Measurements from ENCODE around the gene MED27. TPM values are rescaled to one million over a fixed set of nuclear protein-coding genes. Genes with fewer than 3 reads are reported as not detected.

MED27 gene
- total RNA-seq, 1 donor from 2014 or later, result 31.3 TPM

- Mint-ChIP-seq H3K4me1 (peaks cover 21% of the 10 kb centered on the region), H3K4me3 (no peak overlapping the region), H3K9me3 (no peaks in the 10 kb centered on the region), H3K27ac (ENCODE audit: unreplicated experiment) (no peak overlapping the region), H3K36me3 (ENCODE audit: low read depth) (no peaks in the 10 kb centered on the region), H3K27me3 (ENCODE audit: low read depth) (no peaks in the 10 kb centered on the region)
- no peak for DNase-seq (ENCODE audit: low read depth, low spot score)
- TF ChIP-seq, protein P1, sequence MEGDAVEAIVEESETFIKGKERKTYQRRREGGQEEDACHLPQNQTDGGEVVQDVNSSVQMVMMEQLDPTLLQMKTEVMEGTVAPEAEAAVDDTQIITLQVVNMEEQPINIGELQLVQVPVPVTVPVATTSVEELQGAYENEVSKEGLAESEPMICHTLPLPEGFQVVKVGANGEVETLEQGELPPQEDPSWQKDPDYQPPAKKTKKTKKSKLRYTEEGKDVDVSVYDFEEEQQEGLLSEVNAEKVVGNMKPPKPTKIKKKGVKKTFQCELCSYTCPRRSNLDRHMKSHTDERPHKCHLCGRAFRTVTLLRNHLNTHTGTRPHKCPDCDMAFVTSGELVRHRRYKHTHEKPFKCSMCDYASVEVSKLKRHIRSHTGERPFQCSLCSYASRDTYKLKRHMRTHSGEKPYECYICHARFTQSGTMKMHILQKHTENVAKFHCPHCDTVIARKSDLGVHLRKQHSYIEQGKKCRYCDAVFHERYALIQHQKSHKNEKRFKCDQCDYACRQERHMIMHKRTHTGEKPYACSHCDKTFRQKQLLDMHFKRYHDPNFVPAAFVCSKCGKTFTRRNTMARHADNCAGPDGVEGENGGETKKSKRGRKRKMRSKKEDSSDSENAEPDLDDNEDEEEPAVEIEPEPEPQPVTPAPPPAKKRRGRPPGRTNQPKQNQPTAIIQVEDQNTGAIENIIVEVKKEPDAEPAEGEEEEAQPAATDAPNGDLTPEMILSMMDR (conservative IDR thresholded peaks at IDR 0.05), result no peak
Measured at GRCh38 chr9:131867611-131868192, 212.0 kb downstream of the MED27 start.

DNA sequence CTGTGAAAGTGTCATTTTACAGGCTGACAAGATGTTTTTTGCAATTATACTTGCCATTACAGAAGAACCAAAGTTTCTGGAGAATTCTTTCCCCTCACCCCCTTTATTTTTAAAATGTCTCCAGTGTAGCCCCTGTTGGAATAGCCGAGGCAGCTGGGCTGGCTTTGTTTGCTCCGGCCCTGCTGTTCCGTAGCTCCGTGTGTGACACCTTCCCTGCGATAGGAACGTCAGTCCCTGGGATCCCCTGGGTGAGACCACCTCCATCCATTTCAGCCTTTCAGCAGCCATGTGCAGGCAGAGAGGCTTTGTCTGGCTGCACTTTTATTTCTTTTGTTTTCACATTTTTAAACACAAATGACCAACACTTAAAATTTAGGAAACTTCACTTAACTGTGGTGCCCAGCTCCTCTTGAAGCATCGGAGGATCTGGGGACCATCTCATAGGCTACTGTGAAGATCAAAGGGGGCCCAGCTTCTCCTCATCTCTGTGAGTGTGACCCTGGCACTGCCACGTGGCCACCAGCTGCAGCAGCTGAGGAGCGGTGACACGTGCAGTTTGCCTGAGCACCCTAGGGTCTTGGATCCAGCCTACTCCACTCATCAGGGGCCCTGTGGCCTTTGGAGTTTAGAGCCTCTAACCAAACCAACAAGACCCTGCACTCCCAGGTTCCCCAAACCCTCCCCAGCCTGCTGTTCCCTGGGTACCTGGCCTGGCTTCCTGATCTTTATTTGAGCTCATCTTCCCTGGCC lies 214.0 kb downstream of the MED27 start:
- Mint-ChIP-seq H3K4me1 (peaks cover 22% of the 10 kb centered on the region), H3K9me3 (no peaks in the 10 kb centered on the region), H3K27me3 (ENCODE audit: low read depth) (no peaks in the 10 kb centered on the region), H3K27ac (ENCODE audit: unreplicated experiment) (no peak overlapping the region), H3K4me3 (no peak overlapping the region), H3K36me3 (ENCODE audit: low read depth) (no peaks in the 10 kb centered on the region)
- TF ChIP-seq, protein P1 (conservative IDR thresholded peaks at IDR 0.05), result no peak
- no peak for DNase-seq (ENCODE audit: low read depth, low spot score)

GRCh38 chr9:131864531-131864930 lies 215.1 kb downstream of the MED27 start:
- H3K27me3 Mint-ChIP-seq (ENCODE audit: low read depth), result no peaks in the 10 kb centered on the region
- TF ChIP-seq, protein P1 (conservative IDR thresholded peaks at IDR 0.05), result no peak

GRCh38 chr9:131863306-131863896 lies 216.3 kb downstream of the MED27 start:
- H3K27me3 Mint-ChIP-seq (ENCODE audit: low read depth), result no peaks in the 10 kb centered on the region
- no peak overlapping the region for H3K4me3 Mint-ChIP-seq
- no peak overlapping the region for H3K27ac Mint-ChIP-seq (ENCODE audit: unreplicated experiment)
- no peak for DNase-seq (ENCODE audit: low read depth, low spot score)
- H3K9me3 Mint-ChIP-seq, result no peaks in the 10 kb centered on the region
- H3K4me1 Mint-ChIP-seq, result peaks cover 8% of the 10 kb centered on the region
- H3K36me3 Mint-ChIP-seq (ENCODE audit: low read depth), result peaks cover 2% of the 10 kb centered on the region
- TF ChIP-seq, protein P1 (conservative IDR thresholded peaks at IDR 0.05), result no peak

More at GRCh38 chr9:131864531-131864930, 215.1 kb downstream of the MED27 start:
- no peak overlapping the region for H3K4me3 Mint-ChIP-seq
- H3K4me1 Mint-ChIP-seq, result peaks cover 17% of the 10 kb centered on the region
- no peak overlapping the region for H3K27ac Mint-ChIP-seq (ENCODE audit: unreplicated experiment)
- DNase-seq (ENCODE audit: low read depth, low spot score), result no peak
- H3K36me3 Mint-ChIP-seq (ENCODE audit: low read depth), result peaks cover 2% of the 10 kb centered on the region
- H3K9me3 Mint-ChIP-seq, result no peaks in the 10 kb centered on the region

DNA sequence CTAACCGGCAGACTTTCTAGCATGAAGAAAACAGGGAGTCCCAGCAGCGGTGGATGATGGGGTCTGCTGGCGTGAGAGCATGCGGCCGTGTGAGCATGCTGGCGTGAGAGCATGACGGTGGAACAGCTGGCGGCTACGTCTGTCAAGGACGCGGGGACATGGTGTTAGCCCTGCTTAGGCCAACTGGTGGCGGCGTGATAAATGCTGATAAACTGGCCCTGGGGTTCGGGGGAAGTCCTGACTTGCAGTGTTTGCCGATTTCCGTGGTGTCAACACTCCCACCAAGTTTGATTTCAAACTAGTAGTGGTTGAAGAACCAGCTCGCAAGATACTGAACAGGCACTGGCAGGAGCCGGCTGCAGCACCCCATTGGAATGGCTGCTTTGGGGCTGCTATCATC lies 217.4 kb downstream of the MED27 start:
- Mint-ChIP-seq H3K4me3 (no peak overlapping the region), H3K27me3 (ENCODE audit: low read depth) (no peaks in the 10 kb centered on the region), H3K36me3 (ENCODE audit: low read depth) (peaks cover 2% of the 10 kb centered on the region), H3K4me1 (peaks cover 13% of the 10 kb centered on the region), H3K27ac (ENCODE audit: unreplicated experiment) (peak overlapping the region; percentile 48), H3K9me3 (no peaks in the 10 kb centered on the region)
- DNase-seq (ENCODE audit: low read depth, low spot score), result no peak
- TF ChIP-seq, protein P1 (conservative IDR thresholded peaks at IDR 0.05), result no peak

Data from neural crest cell (in vitro differentiated cells).